ENCODE results near the gene CTSC. TPM values are rescaled to one million over a fixed set of nuclear protein-coding genes. Genes with fewer than 3 reads are reported as not detected.

CTSC gene
- total and polyA plus RNA-seq, 9 of the 15 experiments (the other 6 are each of a cell fraction or from before 2014, with no cell fraction given) = 113 to 403 (median 187) TPM

- TF ChIP-seq, protein P1, sequence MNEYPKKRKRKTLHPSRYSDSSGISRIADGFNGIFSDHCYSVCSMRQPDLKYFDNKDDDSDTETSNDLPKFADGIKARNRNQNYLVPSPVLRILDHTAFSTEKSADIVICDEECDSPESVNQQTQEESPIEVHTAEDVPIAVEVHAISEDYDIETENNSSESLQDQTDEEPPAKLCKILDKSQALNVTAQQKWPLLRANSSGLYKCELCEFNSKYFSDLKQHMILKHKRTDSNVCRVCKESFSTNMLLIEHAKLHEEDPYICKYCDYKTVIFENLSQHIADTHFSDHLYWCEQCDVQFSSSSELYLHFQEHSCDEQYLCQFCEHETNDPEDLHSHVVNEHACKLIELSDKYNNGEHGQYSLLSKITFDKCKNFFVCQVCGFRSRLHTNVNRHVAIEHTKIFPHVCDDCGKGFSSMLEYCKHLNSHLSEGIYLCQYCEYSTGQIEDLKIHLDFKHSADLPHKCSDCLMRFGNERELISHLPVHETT (CRISPR knock-in tag; conservative IDR thresholded peaks at IDR 0.05 in 1 of 2, IDR thresholded peaks at IDR 0.05 in 1 of 2) = no peak
- TF ChIP-seq BMI1 (IDR thresholded peaks at IDR 0.05; ENCODE audit: low read length) (no peak), HDAC2 (IDR thresholded peaks at IDR 0.05) (0 out of 2 replicates have a peak, but pooled peaks have one; percentile 25), HMG20A (CRISPR knock-in tag; conservative IDR thresholded peaks at IDR 0.05) (no peak), ZNF584 (CRISPR knock-in tag; IDR thresholded peaks at IDR 0.05; ENCODE audit: low read depth) (no peak), SNRNP70 (optimal IDR thresholded peaks at IDR 0.05; ENCODE audit: low read depth, low read length) (no peak), NFXL1 (CRISPR knock-in tag; IDR thresholded peaks at IDR 0.05) (no peak), NCOA1 (IDR thresholded peaks at IDR 0.05; ENCODE audit: low read depth) (no peak), CSDE1 (IDR thresholded peaks at IDR 0.05) (no peak), TGIF2 (CRISPR knock-in tag; IDR thresholded peaks at IDR 0.05) (no peak), BRCA1 (IDR thresholded peaks at IDR 0.05) (no peak), BRCA1 (CRISPR knock-in tag; IDR thresholded peaks at IDR 0.05) (no peak), BHLHE40 (IDR thresholded peaks at IDR 0.05; ENCODE audit: low read length) (no peak), STAG1 (CRISPR knock-in tag; IDR thresholded peaks at IDR 0.05; ENCODE audit: borderline replicate concordance) (no peak), BCOR (IDR thresholded peaks at IDR 0.05) (0 out of 2 replicates have a peak, but pooled peaks have one; percentile 27), CTCF (IDR thresholded peaks at IDR 0.05 in 2 of 3, conservative IDR thresholded peaks at IDR 0.05 in 1 of 3; ENCODE audit: insufficient read depth in 2 of 3, low read depth in 1 of 3, low read length in 3 of 3) (no peak), POLR3A (IDR thresholded peaks at IDR 0.05; ENCODE audit: borderline replicate concordance, extremely low read depth, insufficient read depth, insufficient read length) (no peak), KDM2B (CRISPR knock-in tag; IDR thresholded peaks at IDR 0.05) (no peak)
- TF ChIP-seq, protein P2, sequence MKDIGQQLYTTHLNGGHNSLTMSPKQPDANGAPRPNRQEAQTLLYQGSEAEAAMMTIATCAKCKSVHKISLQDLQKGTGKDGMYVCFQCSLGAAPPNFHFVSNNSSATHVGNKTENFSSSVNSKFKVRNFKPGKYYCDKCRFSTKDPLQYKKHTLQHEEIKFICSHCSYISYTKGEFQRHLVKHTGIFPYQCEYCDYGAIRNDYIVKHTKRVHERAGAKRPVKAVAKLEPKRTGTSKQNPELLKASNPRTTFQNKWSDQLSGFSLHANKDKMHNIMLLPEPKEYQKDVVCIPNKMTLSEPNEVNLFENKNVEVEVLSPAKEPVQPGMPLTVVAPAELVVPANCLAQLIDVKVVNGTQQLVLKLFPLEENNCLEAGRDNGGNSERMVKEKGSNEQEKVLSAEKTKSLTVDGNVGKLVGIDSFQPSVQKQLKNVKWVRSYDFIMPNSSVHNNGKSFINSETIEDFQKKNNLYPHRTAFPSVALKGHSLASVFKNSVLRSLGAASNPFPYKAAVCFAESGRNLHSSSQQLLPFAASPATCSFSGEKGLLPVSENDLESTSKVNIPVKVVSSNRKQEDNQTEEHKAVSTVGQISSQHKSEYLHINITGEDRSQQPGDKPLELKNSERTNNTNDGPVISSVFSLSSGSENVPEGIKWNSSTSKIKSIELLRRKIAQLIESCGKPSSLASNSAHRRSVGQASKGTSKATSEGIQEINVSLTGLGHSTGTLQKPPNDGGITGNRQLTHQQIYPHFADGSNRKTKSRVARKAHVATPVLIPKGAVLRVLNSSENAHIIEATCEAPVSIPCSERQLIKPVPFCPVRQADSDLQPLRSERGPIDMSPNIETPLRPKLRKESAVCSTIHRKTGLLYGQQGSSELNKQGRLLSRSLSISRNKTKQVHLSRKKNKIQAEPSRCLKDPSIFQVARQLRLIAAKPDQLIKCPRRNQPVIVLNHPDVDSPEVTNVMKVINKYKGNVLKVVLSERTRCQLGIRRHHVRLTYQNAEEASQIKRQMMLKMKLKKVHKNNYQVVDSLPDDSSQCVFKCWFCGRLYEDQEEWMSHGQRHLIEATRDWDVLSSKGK (CRISPR knock-in tag; IDR thresholded peaks at IDR 0.05) = no peak
- TF ChIP-seq, protein P3, sequence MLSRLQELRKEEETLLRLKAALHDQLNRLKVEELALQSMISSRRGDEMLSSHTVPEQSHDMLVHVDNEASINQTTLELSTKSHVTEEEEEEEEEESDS (CRISPR knock-in tag; IDR thresholded peaks at IDR 0.05) = no peak
- TF ChIP-seq, protein P4, sequence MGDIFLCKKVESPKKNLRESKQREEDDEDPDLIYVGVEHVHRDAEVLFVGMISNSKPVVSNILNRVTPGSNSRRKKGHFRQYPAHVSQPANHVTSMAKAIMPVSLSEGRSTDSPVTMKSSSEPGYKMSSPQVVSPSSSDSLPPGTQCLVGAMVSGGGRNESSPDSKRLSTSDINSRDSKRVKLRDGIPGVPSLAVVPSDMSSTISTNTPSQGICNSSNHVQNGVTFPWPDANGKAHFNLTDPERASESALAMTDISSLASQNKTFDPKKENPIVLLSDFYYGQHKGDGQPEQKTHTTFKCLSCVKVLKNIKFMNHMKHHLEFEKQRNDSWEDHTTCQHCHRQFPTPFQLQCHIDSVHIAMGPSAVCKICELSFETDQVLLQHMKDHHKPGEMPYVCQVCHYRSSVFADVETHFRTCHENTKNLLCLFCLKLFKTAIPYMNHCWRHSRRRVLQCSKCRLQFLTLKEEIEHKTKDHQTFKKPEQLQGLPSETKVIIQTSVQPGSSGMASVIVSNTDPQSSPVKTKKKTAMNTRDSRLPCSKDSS (IDR thresholded peaks at IDR 0.05; ENCODE audit: low read depth, partially characterized antibody) = no peak
Measured at GRCh38 chr11:88357323-88358039, 19.9 kb upstream of the CTSC start (continued).

All from K562 (cell line).